Measurements from ENCODE around the gene NTSR1.

The NTSR1 gene

DNA sequence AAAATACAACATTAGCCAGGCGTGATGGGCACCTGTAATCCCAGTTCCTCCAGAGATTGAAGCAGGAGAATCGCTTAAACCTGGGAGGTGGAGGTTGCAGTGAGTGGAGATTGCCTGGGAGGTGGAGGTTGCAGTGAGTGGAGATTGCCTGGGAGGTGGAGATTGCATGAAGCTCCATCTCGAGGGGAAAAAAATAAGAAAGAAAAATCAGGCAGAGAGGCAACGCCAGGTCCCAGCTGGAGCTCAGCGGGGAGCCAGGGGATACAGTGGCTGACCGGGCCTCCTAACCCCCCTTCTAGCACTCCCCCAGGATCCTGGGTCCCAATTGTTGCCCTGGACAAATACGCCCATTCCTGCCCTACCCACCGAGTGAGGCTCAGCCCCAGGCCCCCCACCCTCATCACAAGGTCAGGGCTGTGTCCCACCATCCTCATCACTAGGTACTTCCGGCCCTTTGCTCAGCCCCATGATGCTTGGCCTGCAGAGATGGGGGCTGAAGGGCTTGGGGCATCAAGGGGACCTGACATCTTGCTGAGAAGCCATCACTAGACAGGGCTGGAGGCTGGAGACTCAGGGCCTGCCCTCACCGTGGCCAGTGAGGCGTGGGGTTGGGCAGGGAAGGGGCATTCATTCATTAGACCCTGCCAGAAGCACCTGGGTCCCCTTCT lies 97.9 kb downstream of the NTSR1 start:
- Histone ChIP-seq H3K9me3 (ENCODE audit: control extremely low read depth in 1 of 5, control insufficient read depth in 4 of 5, insufficient read depth in 2 of 5, low read depth in 1 of 5, low read length in 4 of 5) (no peaks in the 10 kb centered on the region), H3K36me3 (ENCODE audit: control insufficient read depth in 4 of 4, insufficient read depth in 4 of 4, low read length in 3 of 4) (peaks cover 3 to 50% (median 28%) of the 10 kb centered on the region in 4 experiments), H3K27me3 (replicated peaks in 2 of 5; ENCODE audit: control insufficient read depth in 4 of 5, insufficient read depth in 5 of 5, low read length in 4 of 5) (no peaks in the 10 kb centered on the region), H3K4me1 (ENCODE audit: control extremely low read depth in 1 of 4, control insufficient read depth in 4 of 4, insufficient read depth in 4 of 4, low read length in 3 of 4) (peaks cover 0 to 38% (median 23%) of the 10 kb centered on the region in 4 experiments), H3K4me3 (ENCODE audit: control insufficient read depth in 1 of 7, extremely low read depth in 1 of 7, insufficient read depth in 4 of 7, low read depth in 2 of 7, low read length in 6 of 7) (peak overlapping the region in 6 of 7 experiments; percentile 8 to 92 (median 86)), H3K27ac (ENCODE audit: insufficient read depth in 1 of 2, low read depth in 1 of 2, low read length in 2 of 2, poor library complexity in 1 of 2, severe bottlenecking in 2 of 2) (no peak overlapping the region)
- ChIA-PET CTCF (interaction anchor here (1.2 to 2.8 kb wide), 4 partner anchors 10 to 139 kb away, joined by 3 to 13 read pairs (median 6); partner anchors contain the start of gene MRGBP), POLR2A (no interaction called here)
- 73% methylated on average over 9 of the region's 11 CpGs for WGBS (ENCODE audit: insufficient coverage)
- DNase-seq: no peak

GRCh38 chr20:62807444-62808210 lies 99.0 kb downstream of the NTSR1 start:
- no peak for DNase-seq
- Histone ChIP-seq H3K36me3 (ENCODE audit: control insufficient read depth in 4 of 4, insufficient read depth in 4 of 4, low read length in 3 of 4) (peaks cover 4 to 60% (median 33%) of the 10 kb centered on the region in 4 experiments), H3K4me3 (ENCODE audit: control insufficient read depth in 1 of 7, extremely low read depth in 1 of 7, insufficient read depth in 4 of 7, low read depth in 2 of 7, low read length in 6 of 7) (no peak overlapping the region), H3K9me3 (ENCODE audit: control extremely low read depth in 1 of 5, control insufficient read depth in 4 of 5, insufficient read depth in 2 of 5, low read depth in 1 of 5, low read length in 4 of 5) (no peaks in the 10 kb centered on the region), H3K27me3 (replicated peaks in 2 of 5; ENCODE audit: control insufficient read depth in 4 of 5, insufficient read depth in 5 of 5, low read length in 4 of 5) (no peaks in the 10 kb centered on the region), H3K4me1 (ENCODE audit: control extremely low read depth in 1 of 4, control insufficient read depth in 4 of 4, insufficient read depth in 4 of 4, low read length in 3 of 4) (peaks cover 0 to 33% (median 23%) of the 10 kb centered on the region in 4 experiments), H3K27ac (ENCODE audit: insufficient read depth in 1 of 2, low read depth in 1 of 2, low read length in 2 of 2, poor library complexity in 1 of 2, severe bottlenecking in 2 of 2) (no peak overlapping the region)
- WGBS (ENCODE audit: insufficient coverage): 90% methylated on average over 20 of the region's 23 CpGs
- POLR2A ChIA-PET: no interaction called here
- CTCF ChIA-PET: interaction anchor here (0.8 to 3.1 kb wide), 13 partner anchors 8 to 191 kb away, joined by 3 to 13 read pairs (median 4); partner anchors contain the start of gene MRGBP

DNA sequence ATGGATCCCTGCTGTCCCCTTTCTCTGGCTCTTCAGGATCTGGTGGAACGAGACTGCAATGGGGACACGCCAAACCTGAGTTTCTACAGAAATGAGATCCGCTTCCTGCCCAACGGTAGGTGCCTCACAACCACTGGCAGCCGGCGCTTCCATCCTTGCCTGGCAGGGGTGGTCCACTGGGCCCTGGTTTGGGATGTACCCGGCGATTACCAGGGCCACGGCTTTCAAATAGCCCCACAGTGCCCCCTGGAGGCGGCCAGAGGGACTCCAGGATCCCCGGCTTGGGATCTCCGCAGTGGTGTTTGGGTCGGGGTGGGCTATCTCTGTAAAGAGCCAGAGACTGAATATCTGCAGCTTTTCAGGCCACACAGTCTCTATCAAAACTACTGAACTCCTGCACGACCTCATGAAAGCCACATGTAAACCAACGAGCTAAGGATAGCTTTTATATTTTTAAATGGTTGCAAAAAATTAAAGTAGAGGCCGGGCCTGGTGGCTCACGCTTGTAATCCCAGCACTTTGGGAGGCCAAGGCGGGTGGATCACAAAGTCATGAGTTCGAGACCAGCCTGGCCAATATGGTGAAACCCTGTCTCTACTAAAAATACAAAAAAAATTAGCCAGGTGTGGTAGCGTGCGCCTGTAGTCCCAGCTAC lies 99.7 kb downstream of the NTSR1 start:
- H3K27me3 ChIP-seq (replicated peaks in 2 of 5; ENCODE audit: control insufficient read depth in 4 of 5, insufficient read depth in 5 of 5, low read length in 4 of 5): no peaks in the 10 kb centered on the region
- peak; percentile 59 to 72 (median 66) for DNase-seq
- CTCF ChIA-PET: interaction anchor here (0.7 to 3.1 kb wide), 15 partner anchors 9 to 191 kb away, joined by 3 to 13 read pairs (median 4); partner anchors contain the start of genes COL9A3 and MRGBP
- no peak overlapping the region for H3K27ac ChIP-seq (ENCODE audit: insufficient read depth in 1 of 2, low read depth in 1 of 2, low read length in 2 of 2, poor library complexity in 1 of 2, severe bottlenecking in 2 of 2)
- H3K9me3 ChIP-seq (ENCODE audit: control extremely low read depth in 1 of 5, control insufficient read depth in 4 of 5, insufficient read depth in 2 of 5, low read depth in 1 of 5, low read length in 4 of 5): no peaks in the 10 kb centered on the region
- H3K4me1 ChIP-seq (ENCODE audit: control extremely low read depth in 1 of 4, control insufficient read depth in 4 of 4, insufficient read depth in 4 of 4, low read length in 3 of 4): peaks cover 0 to 27% (median 22%) of the 10 kb centered on the region in 4 experiments
- POLR2A ChIA-PET: no interaction called here
- 35% methylated on average over 14 of the region's 21 CpGs for WGBS (ENCODE audit: insufficient coverage)
- peaks cover 5 to 63% (median 36%) of the 10 kb centered on the region in 4 experiments for H3K36me3 ChIP-seq (ENCODE audit: control insufficient read depth in 4 of 4, insufficient read depth in 4 of 4, low read length in 3 of 4)
- H3K4me3 ChIP-seq (ENCODE audit: control insufficient read depth in 1 of 7, extremely low read depth in 1 of 7, insufficient read depth in 4 of 7, low read depth in 2 of 7, low read length in 6 of 7): no peak overlapping the region

DNA sequence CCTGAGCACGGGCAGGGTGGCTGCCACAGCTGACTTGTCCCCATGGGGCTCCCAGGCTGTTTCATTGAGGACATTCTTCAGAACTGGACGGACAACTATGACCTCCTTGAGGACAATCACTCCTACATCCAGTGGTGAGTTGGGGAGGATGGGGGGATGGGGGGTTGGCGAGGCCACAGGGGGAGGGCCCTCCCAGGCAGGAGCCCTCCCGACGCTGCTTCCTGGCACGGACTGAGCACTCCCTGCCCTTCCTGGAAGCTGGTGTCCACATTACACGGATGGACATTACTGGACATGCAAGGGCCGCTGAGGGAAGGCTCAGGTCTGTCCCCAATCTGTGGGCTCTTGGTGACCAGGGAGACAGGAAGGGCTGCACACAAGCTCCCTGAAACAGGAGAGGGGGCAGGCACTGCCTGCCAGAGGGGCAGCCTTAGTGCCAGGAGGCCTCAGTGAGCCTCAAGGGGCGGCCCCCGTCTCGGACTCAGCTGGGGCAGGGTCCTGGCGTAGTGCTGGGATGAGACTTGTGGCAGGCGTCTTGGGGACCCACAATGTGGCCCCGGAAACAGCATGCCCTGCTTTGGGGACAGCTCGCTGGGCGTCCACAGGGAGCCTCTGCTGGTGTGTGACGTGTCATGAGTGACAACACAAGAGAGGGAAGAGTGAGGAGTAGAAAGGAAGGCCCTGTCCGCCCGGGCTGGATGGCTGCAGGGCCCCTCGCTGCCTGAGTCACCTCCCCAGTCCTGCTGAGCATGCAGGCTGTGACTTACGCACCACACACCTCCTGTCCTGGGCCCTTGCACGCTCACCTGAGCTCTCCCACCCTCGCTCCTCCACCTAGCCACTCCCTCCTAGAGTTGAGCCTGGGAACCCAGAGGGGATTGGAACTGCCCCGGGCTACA lies 101.1 kb downstream of the NTSR1 start:
- WGBS (ENCODE audit: insufficient coverage): 97% methylated on average over 19 of the region's 24 CpGs
- Histone ChIP-seq H3K4me3 (ENCODE audit: control insufficient read depth in 1 of 7, extremely low read depth in 1 of 7, insufficient read depth in 4 of 7, low read depth in 2 of 7, low read length in 6 of 7) (no peak overlapping the region), H3K36me3 (ENCODE audit: control insufficient read depth in 4 of 4, insufficient read depth in 4 of 4, low read length in 3 of 4) (peaks cover 5 to 71% (median 42%) of the 10 kb centered on the region in 4 experiments), H3K9me3 (ENCODE audit: control extremely low read depth in 1 of 5, control insufficient read depth in 4 of 5, insufficient read depth in 2 of 5, low read depth in 1 of 5, low read length in 4 of 5) (no peaks in the 10 kb centered on the region), H3K27me3 (replicated peaks in 2 of 5; ENCODE audit: control insufficient read depth in 4 of 5, insufficient read depth in 5 of 5, low read length in 4 of 5) (peaks cover 0 to 4% (median under 1%) of the 10 kb centered on the region in 5 experiments), H3K4me1 (ENCODE audit: control extremely low read depth in 1 of 4, control insufficient read depth in 4 of 4, insufficient read depth in 4 of 4, low read length in 3 of 4) (peaks cover 0 to 19% (median 15%) of the 10 kb centered on the region in 4 experiments), H3K27ac (ENCODE audit: insufficient read depth in 1 of 2, low read depth in 1 of 2, low read length in 2 of 2, poor library complexity in 1 of 2, severe bottlenecking in 2 of 2) (no peak overlapping the region)
- POLR2A ChIA-PET: interaction anchor here (0.7 kb wide), 1 partner anchor 21 kb away, joined by 3 read pairs; no protein-coding TSS in a partner anchor
- CTCF ChIA-PET: interaction anchor here (0.8 to 3.1 kb wide), 8 partner anchors 8 to 193 kb away, joined by 4 to 10 read pairs (median 7); partner anchors contain the start of genes COL9A3 and MRGBP
- DNase-seq: no peak

GRCh38 chr20:62811320-62811719 lies 102.7 kb downstream of the NTSR1 start:
- H3K27ac ChIP-seq (ENCODE audit: insufficient read depth in 1 of 2, low read depth in 1 of 2, low read length in 2 of 2, poor library complexity in 1 of 2, severe bottlenecking in 2 of 2): no peak overlapping the region
- whole genome bisulfite sequencing (ENCODE audit: insufficient coverage): 98% methylated on average over 21 of the region's 21 CpGs
- H3K4me1 ChIP-seq (ENCODE audit: control extremely low read depth in 1 of 4, control insufficient read depth in 4 of 4, insufficient read depth in 4 of 4, low read length in 3 of 4): peaks cover 0 to 17% (median 13%) of the 10 kb centered on the region in 4 experiments
- peaks cover 0 to 19% (median 13%) of the 10 kb centered on the region in 5 experiments for H3K27me3 ChIP-seq (replicated peaks in 2 of 5; ENCODE audit: control insufficient read depth in 4 of 5, insufficient read depth in 5 of 5, low read length in 4 of 5)
- H3K36me3 ChIP-seq (ENCODE audit: control insufficient read depth in 4 of 4, insufficient read depth in 4 of 4, low read length in 3 of 4): peaks cover 5 to 71% (median 42%) of the 10 kb centered on the region in 4 experiments
- no peak for DNase-seq
- ChIA-PET POLR2A (no interaction called here), CTCF (interaction anchor here (2.5 kb wide), 1 partner anchor 14 kb away, joined by 8 read pairs; the partner anchor contains the start of gene MRGBP)
- H3K9me3 ChIP-seq (ENCODE audit: control extremely low read depth in 1 of 5, control insufficient read depth in 4 of 5, insufficient read depth in 2 of 5, low read depth in 1 of 5, low read length in 4 of 5): no peaks in the 10 kb centered on the region
- no peak overlapping the region for H3K4me3 ChIP-seq (ENCODE audit: control insufficient read depth in 1 of 7, extremely low read depth in 1 of 7, insufficient read depth in 4 of 7, low read depth in 2 of 7, low read length in 6 of 7)

GRCh38 chr20:62811720-62812119 lies 103.1 kb downstream of the NTSR1 start:
- CTCF ChIA-PET: interaction anchor here (2.5 kb wide), 1 partner anchor 15 kb away, joined by 8 read pairs; the partner anchor contains the start of gene MRGBP
- Histone ChIP-seq H3K27me3 (replicated peaks in 2 of 5; ENCODE audit: control insufficient read depth in 4 of 5, insufficient read depth in 5 of 5, low read length in 4 of 5) (peaks cover 0 to 23% (median 13%) of the 10 kb centered on the region in 5 experiments), H3K36me3 (ENCODE audit: control insufficient read depth in 4 of 4, insufficient read depth in 4 of 4, low read length in 3 of 4) (peaks cover 5 to 68% (median 42%) of the 10 kb centered on the region in 4 experiments), H3K4me1 (ENCODE audit: control extremely low read depth in 1 of 4, control insufficient read depth in 4 of 4, insufficient read depth in 4 of 4, low read length in 3 of 4) (peaks cover 0 to 18% (median 14%) of the 10 kb centered on the region in 4 experiments), H3K27ac (ENCODE audit: insufficient read depth in 1 of 2, low read depth in 1 of 2, low read length in 2 of 2, poor library complexity in 1 of 2, severe bottlenecking in 2 of 2) (no peak overlapping the region), H3K4me3 (ENCODE audit: control insufficient read depth in 1 of 7, extremely low read depth in 1 of 7, insufficient read depth in 4 of 7, low read depth in 2 of 7, low read length in 6 of 7) (no peak overlapping the region), H3K9me3 (ENCODE audit: control extremely low read depth in 1 of 5, control insufficient read depth in 4 of 5, insufficient read depth in 2 of 5, low read depth in 1 of 5, low read length in 4 of 5) (no peaks in the 10 kb centered on the region)
- no peak for DNase-seq
- POLR2A ChIA-PET: no interaction called here
- 87% methylated on average over 10 of the region's 10 CpGs for WGBS (ENCODE audit: insufficient coverage)

Data from common myeloid progenitor, CD34-positive (primary cell).